ENCODE measurements around the gene DEGS2.

The DEGS2 gene

GRCh38 chr14:100155049-100155621, 4.3 kb downstream of the DEGS2 start:
- Histone ChIP-seq H3K9ac (ENCODE audit: low read depth, low read length) (no peak overlapping the region), H3K9me3 (replicated peaks; ENCODE audit: low read length) (peaks cover 11% of the 10 kb centered on the region), H3K36me3 (ENCODE audit: insufficient read depth, low read length) (no peaks in the 10 kb centered on the region), H3K4me1 (ENCODE audit: control insufficient read depth, insufficient read depth, low read length) (peaks cover 5% of the 10 kb centered on the region), H3K27me3 (ENCODE audit: control insufficient read depth, insufficient read depth, low read length) (peaks cover 22% of the 10 kb centered on the region), H3K4me3 (ENCODE audit: low read length) (no peak overlapping the region), H3K4me2 (ENCODE audit: low read length) (no peak overlapping the region)

- Histone ChIP-seq H3K9ac (ENCODE audit: low read depth, low read length) (no peak overlapping the region), H3K4me3 (ENCODE audit: low read length) (no peak overlapping the region), H3K4me1 (ENCODE audit: control insufficient read depth, insufficient read depth, low read length) (no peaks in the 10 kb centered on the region), H3K9me3 (replicated peaks; ENCODE audit: low read length) (peaks cover 11% of the 10 kb centered on the region), H3K36me3 (ENCODE audit: insufficient read depth, low read length) (no peaks in the 10 kb centered on the region), H3K4me2 (ENCODE audit: low read length) (no peak overlapping the region), H3K27me3 (ENCODE audit: control insufficient read depth, insufficient read depth, low read length) (peaks cover 8% of the 10 kb centered on the region)
These were observed 5.9 kb downstream of the DEGS2 start for GRCh38 chr14:100153560-100153959.

- Histone ChIP-seq H3K9ac (ENCODE audit: low read depth, low read length) (no peak overlapping the region), H3K27me3 (ENCODE audit: control insufficient read depth, insufficient read depth, low read length) (peaks cover 8% of the 10 kb centered on the region), H3K36me3 (ENCODE audit: insufficient read depth, low read length) (no peaks in the 10 kb centered on the region), H3K4me2 (ENCODE audit: low read length) (no peak overlapping the region), H3K9me3 (replicated peaks; ENCODE audit: low read length) (peaks cover 11% of the 10 kb centered on the region), H3K4me1 (ENCODE audit: control insufficient read depth, insufficient read depth, low read length) (no peaks in the 10 kb centered on the region), H3K4me3 (ENCODE audit: low read length) (no peak overlapping the region)
These were observed 7.4 kb downstream of the DEGS2 start for GRCh38 chr14:100152091-100152490.

GRCh38 chr14:100150932-100151587, 8.4 kb downstream of the DEGS2 start:
- Histone ChIP-seq H3K9ac (ENCODE audit: low read depth, low read length) (no peak overlapping the region), H3K27me3 (ENCODE audit: control insufficient read depth, insufficient read depth, low read length) (peaks cover 3% of the 10 kb centered on the region), H3K4me1 (ENCODE audit: control insufficient read depth, insufficient read depth, low read length) (no peaks in the 10 kb centered on the region), H3K4me2 (ENCODE audit: low read length) (no peak overlapping the region), H3K9me3 (replicated peaks; ENCODE audit: low read length) (peaks cover 11% of the 10 kb centered on the region), H3K36me3 (ENCODE audit: insufficient read depth, low read length) (no peaks in the 10 kb centered on the region), H3K4me3 (ENCODE audit: low read length) (no peak overlapping the region)

GRCh38 chr14:100149851-100150611, 9.4 kb downstream of the DEGS2 start:
- no peak overlapping the region for H3K4me2 ChIP-seq (ENCODE audit: low read length)
- peaks cover 8% of the 10 kb centered on the region for H3K9me3 ChIP-seq (replicated peaks; ENCODE audit: low read length)
- no peaks in the 10 kb centered on the region for H3K36me3 ChIP-seq (ENCODE audit: insufficient read depth, low read length)
- H3K9ac ChIP-seq (ENCODE audit: low read depth, low read length): no peak overlapping the region
- H3K4me3 ChIP-seq (ENCODE audit: low read length): no peak overlapping the region
- peaks cover 3% of the 10 kb centered on the region for H3K27me3 ChIP-seq (ENCODE audit: control insufficient read depth, insufficient read depth, low read length)
- H3K4me1 ChIP-seq (ENCODE audit: control insufficient read depth, insufficient read depth, low read length): no peaks in the 10 kb centered on the region

- peaks cover 3% of the 10 kb centered on the region for H3K27me3 ChIP-seq (ENCODE audit: control insufficient read depth, insufficient read depth, low read length)
- no peak overlapping the region for H3K4me2 ChIP-seq (ENCODE audit: low read length)
- no peaks in the 10 kb centered on the region for H3K9me3 ChIP-seq (replicated peaks; ENCODE audit: low read length)
- H3K36me3 ChIP-seq (ENCODE audit: insufficient read depth, low read length): no peaks in the 10 kb centered on the region
- H3K9ac ChIP-seq (ENCODE audit: low read depth, low read length): no peak overlapping the region
- no peaks in the 10 kb centered on the region for H3K4me1 ChIP-seq (ENCODE audit: control insufficient read depth, insufficient read depth, low read length)
- no peak overlapping the region for H3K4me3 ChIP-seq (ENCODE audit: low read length)
These were observed 10.4 kb downstream of the DEGS2 start for GRCh38 chr14:100148837-100149731.

GRCh38 chr14:100147691-100148464, 11.6 kb downstream of the DEGS2 start:
- no peaks in the 10 kb centered on the region for H3K9me3 ChIP-seq (replicated peaks; ENCODE audit: low read length)
- H3K4me3 ChIP-seq (ENCODE audit: low read length): no peak overlapping the region
- H3K9ac ChIP-seq (ENCODE audit: low read depth, low read length): no peak overlapping the region
- H3K36me3 ChIP-seq (ENCODE audit: insufficient read depth, low read length): no peaks in the 10 kb centered on the region
- H3K27me3 ChIP-seq (ENCODE audit: control insufficient read depth, insufficient read depth, low read length): peaks cover 3% of the 10 kb centered on the region
- H3K4me2 ChIP-seq (ENCODE audit: low read length): no peak overlapping the region
- no peaks in the 10 kb centered on the region for H3K4me1 ChIP-seq (ENCODE audit: control insufficient read depth, insufficient read depth, low read length)

GRCh38 chr14:100147181-100147631, 12.2 kb downstream of the DEGS2 start:
- Histone ChIP-seq H3K36me3 (ENCODE audit: insufficient read depth, low read length) (no peaks in the 10 kb centered on the region), H3K4me2 (ENCODE audit: low read length) (no peak overlapping the region), H3K9me3 (replicated peaks; ENCODE audit: low read length) (no peaks in the 10 kb centered on the region), H3K4me1 (ENCODE audit: control insufficient read depth, insufficient read depth, low read length) (no peaks in the 10 kb centered on the region), H3K4me3 (ENCODE audit: low read length) (no peak overlapping the region), H3K9ac (ENCODE audit: low read depth, low read length) (no peak overlapping the region), H3K27me3 (ENCODE audit: control insufficient read depth, insufficient read depth, low read length) (peaks cover 3% of the 10 kb centered on the region)

- no peaks in the 10 kb centered on the region for H3K36me3 ChIP-seq (ENCODE audit: insufficient read depth, low read length)
- no peak overlapping the region for H3K4me3 ChIP-seq (ENCODE audit: low read length)
- no peak overlapping the region for H3K9ac ChIP-seq (ENCODE audit: low read depth, low read length)
- no peaks in the 10 kb centered on the region for H3K27me3 ChIP-seq (ENCODE audit: control insufficient read depth, insufficient read depth, low read length)
- no peaks in the 10 kb centered on the region for H3K4me1 ChIP-seq (ENCODE audit: control insufficient read depth, insufficient read depth, low read length)
- no peaks in the 10 kb centered on the region for H3K9me3 ChIP-seq (replicated peaks; ENCODE audit: low read length)
- H3K4me2 ChIP-seq (ENCODE audit: low read length): no peak overlapping the region
These were observed 12.8 kb downstream of the DEGS2 start for GRCh38 chr14:100146531-100147091.

GRCh38 chr14:100145682-100146464, 13.6 kb downstream of the DEGS2 start:
- H3K9me3 ChIP-seq (replicated peaks; ENCODE audit: low read length): no peaks in the 10 kb centered on the region
- H3K9ac ChIP-seq (ENCODE audit: low read depth, low read length): no peak overlapping the region
- H3K4me1 ChIP-seq (ENCODE audit: control insufficient read depth, insufficient read depth, low read length): no peaks in the 10 kb centered on the region
- H3K4me3 ChIP-seq (ENCODE audit: low read length): no peak overlapping the region
- no peaks in the 10 kb centered on the region for H3K27me3 ChIP-seq (ENCODE audit: control insufficient read depth, insufficient read depth, low read length)
- no peaks in the 10 kb centered on the region for H3K36me3 ChIP-seq (ENCODE audit: insufficient read depth, low read length)
- H3K4me2 ChIP-seq (ENCODE audit: low read length): no peak overlapping the region

Data from skeletal muscle satellite cell (primary cell).